Esophagus muscularis mucosa (tissue), 3 donors: ENCODE measurements around the gene PIP5K1B.

Experiments
- POLR2A ChIP-seq: fragments of 450-650 bp; IDR thresholded peaks from one replicate; pipeline ENCODE4 v1.6.1; 2017; ENCODE audit warnings: antibody characterized with exemption, moderate library complexity, mild to moderate bottlenecking, low read depth
- TF ChIP-seq, protein P1 (sequence below), 3 experiments: fragments of 200-600 bp in 2 of 3; fragments of 450-650 bp in 1 of 3; sonication (generic) in 2 of 3; IDR thresholded peaks; one replicate each; pipeline ENCODE4 v1.5.1; 2017 to 2019; ENCODE audit warnings: antibody characterized with exemption in 3 of 3, mild to moderate bottlenecking in 2 of 3, moderate library complexity in 1 of 3

DNA sequence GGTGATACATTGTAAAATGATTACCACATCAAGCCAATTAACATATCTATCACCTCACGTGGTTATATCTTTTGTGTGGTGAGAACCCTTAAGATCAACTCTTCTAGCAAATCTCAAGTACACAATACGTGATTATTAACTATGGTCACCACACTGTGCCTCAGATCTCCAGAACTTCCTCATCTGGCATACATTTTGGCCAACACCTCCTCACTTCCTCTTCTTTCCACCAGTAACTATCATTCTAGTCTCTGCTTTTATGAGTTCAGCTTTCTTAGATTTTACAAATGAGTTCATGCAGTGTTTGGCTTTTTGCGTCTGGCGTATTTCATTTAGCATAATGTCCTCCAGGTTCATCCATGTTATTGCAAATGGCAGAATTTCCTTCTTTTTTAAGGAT is 273.0 kb downstream of the PIP5K1B start:
- TF ChIP-seq, protein P1, sequence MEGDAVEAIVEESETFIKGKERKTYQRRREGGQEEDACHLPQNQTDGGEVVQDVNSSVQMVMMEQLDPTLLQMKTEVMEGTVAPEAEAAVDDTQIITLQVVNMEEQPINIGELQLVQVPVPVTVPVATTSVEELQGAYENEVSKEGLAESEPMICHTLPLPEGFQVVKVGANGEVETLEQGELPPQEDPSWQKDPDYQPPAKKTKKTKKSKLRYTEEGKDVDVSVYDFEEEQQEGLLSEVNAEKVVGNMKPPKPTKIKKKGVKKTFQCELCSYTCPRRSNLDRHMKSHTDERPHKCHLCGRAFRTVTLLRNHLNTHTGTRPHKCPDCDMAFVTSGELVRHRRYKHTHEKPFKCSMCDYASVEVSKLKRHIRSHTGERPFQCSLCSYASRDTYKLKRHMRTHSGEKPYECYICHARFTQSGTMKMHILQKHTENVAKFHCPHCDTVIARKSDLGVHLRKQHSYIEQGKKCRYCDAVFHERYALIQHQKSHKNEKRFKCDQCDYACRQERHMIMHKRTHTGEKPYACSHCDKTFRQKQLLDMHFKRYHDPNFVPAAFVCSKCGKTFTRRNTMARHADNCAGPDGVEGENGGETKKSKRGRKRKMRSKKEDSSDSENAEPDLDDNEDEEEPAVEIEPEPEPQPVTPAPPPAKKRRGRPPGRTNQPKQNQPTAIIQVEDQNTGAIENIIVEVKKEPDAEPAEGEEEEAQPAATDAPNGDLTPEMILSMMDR (IDR thresholded peaks at IDR 0.05) = no peak
- no peak for TF ChIP-seq POLR2A
